ENCODE results near the gene NPFF. TPM values are rescaled to one million over a fixed set of nuclear protein-coding genes. Genes with fewer than 3 reads are reported as not detected.
"Not testable (repeated sequence)": the region's sequence is repeated elsewhere in the genome, so short reads cannot be mapped to it uniquely, and the experiment has no call there.

The NPFF gene
- total RNA-seq, 4 donors from 2014 or later = not detected

GRCh38 chr12:53483979-53484377, 23.3 kb downstream of the NPFF start:
- WGBS, 2 donors = 88 to 92% methylated on average over 4 of the region's 4 CpGs
- DNase-seq (ENCODE audit: low spot score in 2 of 2) = no peak
- intact Hi-C loops (cut with DNase I; ENCODE audit: low total_unique reads) = no loop called here
- no peak for TF ChIP-seq CTCF (IDR thresholded peaks at IDR 0.05)
- no peak for TF ChIP-seq POLR2A (IDR thresholded peaks at IDR 0.05)
- H3K4me3 ChIP-seq (ENCODE audit: low read depth, poor library complexity, severe bottlenecking) = no peak overlapping the region

- intact Hi-C loops (cut with DNase I; ENCODE audit: low total_unique reads) = no loop called here
- WGBS, 2 donors = 50 to 56% methylated on average over 9 of the region's 9 CpGs
- no peak overlapping the region for H3K4me3 ChIP-seq (ENCODE audit: low read depth, poor library complexity, severe bottlenecking)
- DNase-seq (ENCODE audit: low spot score in 2 of 2) = no peak
- no peak for TF ChIP-seq POLR2A (IDR thresholded peaks at IDR 0.05)
Measured at GRCh38 chr12:53483225-53483978, 23.9 kb downstream of the NPFF start.

- intact Hi-C loops (cut with DNase I; ENCODE audit: low total_unique reads) = no loop called here
- TF ChIP-seq POLR2A (IDR thresholded peaks at IDR 0.05) (no peak), CTCF (IDR thresholded peaks at IDR 0.05) (no peak)
- DNase-seq (ENCODE audit: low spot score in 2 of 2) = no peak
- WGBS, 2 donors = 59 to 69% methylated on average over 13 to 14 of the region's 18 CpGs
- H3K4me3 ChIP-seq (ENCODE audit: low read depth, poor library complexity, severe bottlenecking) = no peak overlapping the region
Measured at GRCh38 chr12:53482626-53483168, 24.6 kb downstream of the NPFF start.

DNA sequence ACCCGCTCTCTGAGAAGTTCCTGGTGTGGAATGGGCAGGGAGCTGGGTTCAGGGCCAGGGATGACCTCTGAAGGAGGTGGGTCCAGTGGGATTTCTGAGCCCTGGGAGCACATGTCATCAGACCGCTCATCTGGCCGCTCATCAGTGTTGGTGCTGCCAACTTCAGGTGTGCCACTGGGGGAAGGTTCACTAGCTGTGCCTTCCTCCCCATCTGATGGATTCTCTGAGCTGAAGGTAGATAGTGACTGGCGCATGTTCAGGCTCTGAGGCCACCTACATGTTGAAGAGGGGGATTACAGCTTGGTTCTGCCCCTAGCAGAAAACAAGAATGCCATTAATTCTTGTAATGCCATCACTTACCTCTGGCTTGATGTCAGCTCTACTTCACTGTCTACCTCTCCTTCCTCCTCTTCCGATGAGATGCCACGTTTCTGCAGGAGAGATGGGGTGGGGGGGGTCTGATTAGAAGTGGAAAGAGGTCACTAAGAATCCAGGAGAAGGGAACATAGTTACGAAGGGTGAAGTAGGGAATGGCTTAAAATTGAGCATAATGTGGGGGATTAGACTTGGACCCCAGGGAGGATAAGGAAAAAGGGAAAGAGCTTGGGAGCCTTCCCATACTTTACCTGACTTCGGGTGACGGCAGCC, 25.2 kb downstream of the NPFF start:
- WGBS, 2 donors = 73 to 77% methylated on average over 9 of the region's 9 CpGs
- no peak for TF ChIP-seq POLR2A (IDR thresholded peaks at IDR 0.05)
- TF ChIP-seq CTCF (IDR thresholded peaks at IDR 0.05) = no peak
- intact Hi-C loops (cut with DNase I; ENCODE audit: low total_unique reads) = no loop called here
- H3K4me3 ChIP-seq (ENCODE audit: low read depth, poor library complexity, severe bottlenecking) = no peak overlapping the region
- DNase-seq (ENCODE audit: low spot score in 2 of 2) = no peak

- H3K4me3 ChIP-seq (ENCODE audit: low read depth, poor library complexity, severe bottlenecking); DNase-seq (ENCODE audit: low spot score in 2 of 2); intact Hi-C loops (cut with DNase I; ENCODE audit: low total_unique reads): not testable (repeated sequence)
- 58 to 66% methylated on average over 6 of the region's 6 CpGs for WGBS, 2 donors
Measured at GRCh38 chr12:53481458-53481857, 25.8 kb downstream of the NPFF start.

DNA sequence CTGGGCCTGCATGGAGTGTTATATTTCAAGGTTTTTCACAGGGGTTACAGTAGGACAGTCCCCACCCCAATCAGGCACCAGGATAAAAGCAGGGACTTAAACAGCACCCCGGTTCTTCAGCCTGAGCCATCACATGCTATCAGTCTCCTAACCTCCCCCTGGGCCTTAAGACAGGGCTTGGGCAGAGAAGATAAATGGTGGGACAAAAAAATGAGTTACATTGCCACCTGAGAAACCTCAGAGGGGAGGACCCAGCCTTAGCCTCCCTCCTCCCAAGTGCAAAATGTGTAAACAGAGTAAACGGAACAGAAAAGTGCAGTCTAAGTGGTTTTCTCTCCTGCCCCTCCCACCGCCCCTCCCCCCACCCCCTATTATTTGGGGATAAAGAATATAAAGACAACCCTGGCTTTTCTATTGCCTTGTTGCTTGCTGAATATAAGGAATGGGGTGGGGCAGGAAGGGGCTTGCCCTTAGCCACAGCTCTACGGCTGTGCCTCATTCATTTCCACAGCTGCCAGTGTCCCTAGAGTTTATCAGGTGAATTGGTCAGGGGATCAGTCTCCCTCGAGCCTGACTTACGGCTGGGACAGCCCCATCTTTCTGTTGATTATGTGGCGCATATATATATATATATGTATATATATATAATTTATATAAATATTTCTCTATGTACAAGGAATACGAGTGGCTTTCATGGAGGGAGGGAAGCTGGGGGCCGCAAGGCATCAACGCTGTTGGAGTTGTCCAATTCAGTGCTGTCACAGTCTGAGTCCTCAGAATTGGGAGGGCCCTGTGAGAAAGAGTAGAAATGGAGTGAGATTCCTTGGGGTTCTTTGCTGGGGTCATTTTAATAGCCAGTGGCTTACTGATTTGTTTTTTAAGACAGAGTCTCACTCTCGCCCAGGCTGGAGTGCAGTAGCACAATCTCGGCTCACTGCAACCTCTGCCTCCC, 26.5 kb downstream of the NPFF start:
- WGBS, 2 donors = 70 to 75% methylated on average over 12 of the region's 12 CpGs
- H3K4me3 ChIP-seq (ENCODE audit: low read depth, poor library complexity, severe bottlenecking) = no peak overlapping the region
- TF ChIP-seq POLR2A (IDR thresholded peaks at IDR 0.05) (no peak), CTCF (IDR thresholded peaks at IDR 0.05) (no peak)
- intact Hi-C loops (cut with DNase I; ENCODE audit: low total_unique reads) = no loop called here
- no peak for DNase-seq (ENCODE audit: low spot score in 2 of 2)
